Panc1 (cell line): ENCODE data around the gene ARID1A. TPM values are rescaled to one million over a fixed set of nuclear protein-coding genes. Genes with fewer than 3 reads are reported as not detected.
A peak's percentile ranks its signal among the peaks of the same experiment; 100 is the strongest.

Experiments used
- ATAC-seq: fragments of 200-7000 bp; cut with Tn5 transposase; 2 replicates; pipeline ENCODE4 v1.9.1; 2020; ENCODE audit warnings: mild to moderate bottlenecking, moderate library complexity
- BruUV-seq: library from RNA; stranded (reverse); fragments of 400-500 nt; replicated peaks from 2 replicates; lab custom pipeline; 2021; lab: Mats Ljungman, UMichigan
- CTCF ChIA-PET: fragments of 300-600 bp; sonication (Branson Sonifier 250); formaldehyde crosslinking; loops from one replicate; lab custom pipeline; 2022; ENCODE audit warnings: antibody characterized with exemption; lab: Charles Lee
- POLR2A ChIA-PET: fragments of 300-600 bp; sonication (Branson Sonifier 250); formaldehyde crosslinking; loops from one replicate; lab custom pipeline; 2022; ENCODE audit warnings: antibody characterized with exemption; lab: Charles Lee
- DNase-seq: peaks from one replicate; pipeline ENCODE4 v3.0.0-alpha.2; 2010; ENCODE audit warnings: low read depth, low spot score
- H3K27ac ChIP-seq: 2 replicates; pipeline ENCODE4 v1.5.1; 2011; ENCODE audit warnings: mild to moderate bottlenecking, low read length, inconsistent platforms
- H3K27me3 ChIP-seq: fragments of 200-500 bp; sonication (Bioruptor generic); 2 replicates; pipeline ENCODE4 v1.6.0; 2014; ENCODE audit warnings: low read length, inconsistent platforms; ENCODE audit not compliant: control insufficient read depth, insufficient read depth
- H3K36me3 ChIP-seq: fragments of 200-500 bp; sonication (Bioruptor generic); 2 replicates; pipeline ENCODE4 v1.5.1; 2014; ENCODE audit warnings: inconsistent platforms, mild to moderate bottlenecking, low read length, moderate library complexity; ENCODE audit not compliant: control insufficient read depth, insufficient read depth
- H3K4me1 ChIP-seq: 2 replicates; pipeline ENCODE4 v1.5.1; 2011; ENCODE audit warnings: inconsistent platforms, mild to moderate bottlenecking, low read length, moderate library complexity; ENCODE audit not compliant: control insufficient read depth, insufficient read depth
- H3K4me3 ChIP-seq, 2 experiments: 2 replicates each; pipeline ENCODE4 v1.5.1; 2011 to 2012; ENCODE audit warnings: low read depth in 2 of 2, low read length in 2 of 2, mild to moderate bottlenecking in 2 of 2, inconsistent platforms in 1 of 2, moderate library complexity in 1 of 2
- H3K9me3 ChIP-seq: fragments of 200-500 bp; sonication (Bioruptor generic); 2 replicates; pipeline ENCODE4 v1.5.1; 2014; ENCODE audit warnings: low read depth, mild to moderate bottlenecking, inconsistent platforms, low read length, moderate library complexity; ENCODE audit not compliant: control insufficient read depth, insufficient read depth
- CTCF ChIP-seq: fragments of 450-650 bp; IDR thresholded peaks from 2 replicates; pipeline ENCODE4 v1.5.1; 2017; ENCODE audit warnings: mild to moderate bottlenecking
- POLR2AphosphoS5 ChIP-seq: IDR thresholded peaks from 2 replicates; pipeline ENCODE4 v1.6.1; 2012; ENCODE audit warnings: mild to moderate bottlenecking, low read depth, low read length, moderate library complexity
- REST ChIP-seq, 2 experiments: IDR thresholded peaks; 2 replicates each; pipeline ENCODE4 v1.6.1; 2011 to 2012; ENCODE audit warnings: low read depth in 2 of 2, control low read depth in 1 of 2, low read length in 1 of 2, mild to moderate bottlenecking in 1 of 2, moderate library complexity in 1 of 2; ENCODE audit not compliant: insufficient read depth in 1 of 2
- SIN3A ChIP-seq: IDR thresholded peaks from 2 replicates; pipeline ENCODE4 v1.6.1; 2012; ENCODE audit warnings: low read depth, mild to moderate bottlenecking, low read length, moderate library complexity, borderline replicate concordance; ENCODE audit not compliant: insufficient read depth
- TCF7L2 ChIP-seq: IDR thresholded peaks from 2 replicates; pipeline ENCODE4 v1.6.1; 2011; ENCODE audit warnings: mild to moderate bottlenecking, low read depth, low read length, inconsistent platforms
- in situ Hi-C: cut with HindIII; loops from 2 replicates; pipeline ENCODE4 v1.10.0; 2016; ENCODE audit warnings: low sequenced_read_pairs, low pct_unique_long_range_greater_than_20kb
- intact Hi-C: fragments of 100-400 bp; cut with micrococcal nuclease; formaldehyde crosslinking; loops from one replicate; pipeline ENCODE4 v1.10.0; 2022; ENCODE audit not compliant: unreplicated experiment
- total RNA-seq: library from RNA; stranded (reverse); gene quantifications from one replicate; pipeline ENCODE4 v1.2.1, GENCODE V29; 2021; ENCODE audit not compliant: unreplicated experiment

ARID1A gene
- total RNA-seq, 1 experiment from 2014 or later: 110 TPM

- ATAC-seq (no peak), DNase-seq (no peak)
- no peak overlapping the region for H3K4me3 ChIP-seq
- no peaks in the 10 kb centered on the region; the same call in 1 of the 2 replicates for H3K36me3 ChIP-seq
- TF ChIP-seq TCF7L2 (no peak), SIN3A (no peak), POLR2AphosphoS5 (no peak), REST (IDR thresholded peaks at IDR 0.05; ENCODE audit: insufficient read depth in 1 of 2, low read depth in 2 of 2, low read length in 1 of 2) (no peak), CTCF (no peak)
- intact Hi-C loops (loop anchor here (2.0 to 5.0 kb wide), 2 partner anchors 93 to 187 kb away; partner anchors contain the start of gene ARID1A), in situ Hi-C loops (loop anchor here (5.0 kb wide), 1 partner anchor 188 kb away; no protein-coding TSS in a partner anchor)
- POLR2A ChIA-PET: interaction anchor here (0.7 kb wide), 1 partner anchor 92 kb away, joined by 4 read pairs; no protein-coding TSS in a partner anchor
- peaks cover 46% of the 10 kb centered on the region for H3K4me1 ChIP-seq
- H3K9me3 ChIP-seq: no peaks in the 10 kb centered on the region
- H3K27ac ChIP-seq: peak overlapping the region; percentile 34; the same call in 1 of the 2 replicates
- no TSS peak for BruUV-seq
- H3K27me3 ChIP-seq: no peaks in the 10 kb centered on the region
- CTCF ChIA-PET: interaction anchor here (0.7 to 2.1 kb wide), 5 partner anchors 187 to 528 kb away, joined by 3 to 24 read pairs (median 4); no protein-coding TSS in a partner anchor
Measured at GRCh38 chr1:26789931-26790330, 94.1 kb downstream of the ARID1A start.

- DNase-seq (no peak), ATAC-seq (no peak)
- ChIA-PET CTCF (interaction anchor here (0.6 to 0.7 kb wide), 4 partner anchors 122 to 528 kb away, joined by 3 to 4 read pairs (median 4); no protein-coding TSS in a partner anchor), POLR2A (interaction anchor here (0.7 kb wide), 1 partner anchor 91 kb away, joined by 4 read pairs; no protein-coding TSS in a partner anchor)
- no peak overlapping the region for H3K4me3 ChIP-seq
- no peaks in the 10 kb centered on the region; the same call in 1 of the 2 replicates for H3K36me3 ChIP-seq
- in situ Hi-C loops: no loop called here
- no TSS peak for BruUV-seq
- no peaks in the 10 kb centered on the region for H3K9me3 ChIP-seq
- peak overlapping the region; percentile 34; the same call in 1 of the 2 replicates for H3K27ac ChIP-seq
- no peaks in the 10 kb centered on the region for H3K27me3 ChIP-seq
- no peak for TF ChIP-seq REST (IDR thresholded peaks at IDR 0.05; ENCODE audit: insufficient read depth in 1 of 2, low read depth in 2 of 2, low read length in 1 of 2)
- TF ChIP-seq POLR2AphosphoS5: no peak
- TF ChIP-seq SIN3A: no peak
- no peak for TF ChIP-seq TCF7L2
- no peak for TF ChIP-seq CTCF
- intact Hi-C loops: no loop called here
- peaks cover 39% of the 10 kb centered on the region for H3K4me1 ChIP-seq
Measured at GRCh38 chr1:26790551-26790953, 94.7 kb downstream of the ARID1A start.
